Lower leg skin (tissue), 3 donors: ENCODE results near the gene CREB5.

Experiments used
- CTCF ChIP-seq, 3 donors: fragments of 450-650 bp; IDR thresholded peaks; one replicate each; pipeline ENCODE4 v1.5.1; 2016; ENCODE audit warnings: antibody characterized with exemption in 3 of 3, mild to moderate bottlenecking in 3 of 3, moderate library complexity in 2 of 3
- POLR2A ChIP-seq, 2 donors: fragments of 450-650 bp; IDR thresholded peaks; one replicate each; pipeline ENCODE4 v1.6.1; 2016 to 2017; ENCODE audit warnings: antibody characterized with exemption in 2 of 2, mild to moderate bottlenecking in 1 of 2, moderate library complexity in 1 of 2

GRCh38 chr7:28685242-28685643 is 272.9 kb downstream of the CREB5 start:
- no peak for TF ChIP-seq CTCF (IDR thresholded peaks at IDR 0.05)
- no peak for TF ChIP-seq POLR2A (IDR thresholded peaks at IDR 0.05)
